ENCODE data around the gene PRR5. TPM values are rescaled to one million over a fixed set of nuclear protein-coding genes. Genes with fewer than 3 reads are reported as not detected.

Gene PRR5
- total RNA-seq, 1 experiment from 2014 or later = 11.8 TPM

GRCh38 chr22:44714703-44715350 lies 12.8 kb downstream of the PRR5 start:
- no peak overlapping the region for H3K27ac ChIP-seq (ENCODE audit: insufficient read length, low read depth, low read length)
- WGBS (ENCODE audit: extremely low coverage, insufficient read length, low lambda C conversion rate) = no CpG with 5 or more reads among the region's 18 CpGs

More at GRCh38 chr22:44714703-44715350, 12.8 kb downstream of the PRR5 start:
- Histone ChIP-seq H4K91ac (ENCODE audit: insufficient read length, low read depth, low read length) (no peak overlapping the region), H3K79me2 (ENCODE audit: insufficient read depth, low read length) (no peaks in the 10 kb centered on the region), H4K8ac (replicated peaks; ENCODE audit: insufficient read length, low read depth, low read length) (no peak overlapping the region), H3K23me2 (ENCODE audit: insufficient read length, low read depth, low read length, poor library complexity, severe bottlenecking) (no peaks in the 10 kb centered on the region), H3K56ac (ENCODE audit: insufficient read length, low read depth, low read length) (no peak overlapping the region), H3K27me3 (ENCODE audit: insufficient read depth, low read length) (no peaks in the 10 kb centered on the region), H3K14ac (ENCODE audit: insufficient read depth, low read length) (no peak overlapping the region), H3T11ph (ENCODE audit: low read length) (no peak overlapping the region), H4K20me1 (ENCODE audit: control insufficient read depth, insufficient read depth, insufficient read length) (no peaks in the 10 kb centered on the region), H3K9me3 (ENCODE audit: control insufficient read depth, low read depth, low read length) (no peaks in the 10 kb centered on the region), H2BK12ac (ENCODE audit: insufficient read length, low read depth, low read length) (no peak overlapping the region), H2BK5ac (ENCODE audit: insufficient read length, low read length) (no peak overlapping the region), H2BK15ac (ENCODE audit: low read depth, low read length) (no peak overlapping the region), H3K23ac (ENCODE audit: insufficient read length, low read depth, low read length) (no peak overlapping the region), H3K9ac (ENCODE audit: extremely low read depth, insufficient read length, low read length) (no peak overlapping the region), H2AK5ac (ENCODE audit: insufficient read length, low read length) (no peak overlapping the region), H3K4ac (ENCODE audit: low read depth, low read length) (no peak overlapping the region), H2AFZ (ENCODE audit: low read length) (no peak overlapping the region), H3K4me2 (ENCODE audit: insufficient read depth, insufficient read length, low read length) (no peak overlapping the region), H2BK20ac (ENCODE audit: low read depth, low read length, poor library complexity, severe bottlenecking) (no peak overlapping the region), H2BK120ac (ENCODE audit: low read depth, low read length, poor library complexity, severe bottlenecking) (no peak overlapping the region), H3K79me1 (ENCODE audit: insufficient read depth, low read depth, low read length, poor library complexity, severe bottlenecking) (no peaks in the 10 kb centered on the region), H3K4me1 (ENCODE audit: insufficient read depth, low read length) (no peaks in the 10 kb centered on the region), H4K5ac (ENCODE audit: insufficient read length, low read depth, low read length) (no peak overlapping the region), H3K18ac (ENCODE audit: insufficient read length, low read depth, low read length) (no peak overlapping the region)
- no peak overlapping the region; a peak in 1 of 7 replicates for H3K27ac Mint-ChIP-seq
- H3K27me3 Mint-ChIP-seq (ENCODE audit: low read depth) = no peaks in the 10 kb centered on the region
- TF ChIP-seq CTCF (conservative IDR thresholded peaks at IDR 0.05) = no peak
- H3K36me3 Mint-ChIP-seq (ENCODE audit: insufficient read depth in 1 of 3, low read depth in 3 of 3) = no peaks in the 10 kb centered on the region
- H3K4me1 Mint-ChIP-seq = peaks cover 0 to 13% of the 10 kb centered on the region in 2 experiments; a peak in 3 of 4 replicates
- DNase-seq = no peak
- no peaks in the 10 kb centered on the region for H3K9me3 Mint-ChIP-seq
- no peak overlapping the region for H3K4me3 Mint-ChIP-seq
